Activated naive CD4-positive, alpha-beta T cell treated with anti-CD3 and anti-CD28 coated beads for 36 hours (primary cell): ENCODE results near the gene CAMTA1. TPM values are rescaled to one million over a fixed set of nuclear protein-coding genes. Genes with fewer than 3 reads are reported as not detected.
"Not testable (repeated sequence)": the region's sequence is repeated elsewhere in the genome, so short reads cannot be mapped to it uniquely, and the experiment has no call there.

Experiments used
- CTCF ChIA-PET: fragments of 350-600 bp; sonication (Branson Sonifier 250); formaldehyde crosslinking; loops from one replicate; lab custom pipeline; 2021; ENCODE audit warnings: antibody characterized with exemption; lab: Charles Lee
- DNase-seq: peaks from one replicate; pipeline ENCODE4 v3.0.0-alpha.2; 2020
- H3K27ac Mint-ChIP-seq: one replicate; pipeline ENCODE4 v1.8.0; 2021; ENCODE audit warnings: mild to moderate bottlenecking, mixed read lengths
- H3K27me3 Mint-ChIP-seq: one replicate; pipeline ENCODE4 v1.8.0; 2021; ENCODE audit warnings: low read depth, mixed read lengths
- H3K36me3 Mint-ChIP-seq: one replicate; pipeline ENCODE4 v1.8.0; 2021; ENCODE audit warnings: low read depth, mixed read lengths
- H3K4me1 Mint-ChIP-seq: one replicate; pipeline ENCODE4 v1.8.0; 2021; ENCODE audit warnings: low read depth, mixed read lengths
- H3K4me3 Mint-ChIP-seq: one replicate; pipeline ENCODE4 v1.8.0; 2021; ENCODE audit warnings: mild to moderate bottlenecking, moderate library complexity, mixed read lengths
- H3K9me3 Mint-ChIP-seq: one replicate; pipeline ENCODE4 v1.8.0; 2021; ENCODE audit warnings: mixed read lengths
- intact Hi-C: fragments of 100-400 bp; cut with micrococcal nuclease; formaldehyde crosslinking; loops from one replicate; pipeline ENCODE4 v1.15.1; 2023
- total RNA-seq, 2 experiments: library from RNA; stranded (reverse); gene quantifications; one replicate each; pipeline ENCODE4 v1.2.3, GENCODE V29; 2021

CAMTA1 gene
- total RNA-seq, 2 experiments from 2014 or later, result 61.5 to 70.9 TPM

- CTCF ChIA-PET, result no interaction called here
- intact Hi-C loops, result no loop called here
- H3K27ac Mint-ChIP-seq, result no peak overlapping the region
Measured at GRCh38 chr1:6822530-6823359, 37.5 kb downstream of the CAMTA1 start.

GRCh38 chr1:6823793-6824192 is 38.5 kb downstream of the CAMTA1 start:
- intact Hi-C loops, result no loop called here
- no peaks in the 10 kb centered on the region for H3K27me3 Mint-ChIP-seq
- H3K36me3 Mint-ChIP-seq, result peaks cover 8% of the 10 kb centered on the region
- no peak overlapping the region for H3K4me3 Mint-ChIP-seq
- H3K4me1 Mint-ChIP-seq, result peaks cover 25% of the 10 kb centered on the region
- H3K27ac Mint-ChIP-seq, result no peak overlapping the region
- DNase-seq, result no peak
- CTCF ChIA-PET, result no interaction called here
- no peaks in the 10 kb centered on the region for H3K9me3 Mint-ChIP-seq

More at GRCh38 chr1:6822530-6823359, 37.5 kb downstream of the CAMTA1 start:
- H3K36me3 Mint-ChIP-seq, result peaks cover 8% of the 10 kb centered on the region
- peaks cover 27% of the 10 kb centered on the region for H3K4me1 Mint-ChIP-seq
- no peaks in the 10 kb centered on the region for H3K27me3 Mint-ChIP-seq
- H3K4me3 Mint-ChIP-seq, result no peak overlapping the region
- no peak for DNase-seq
- H3K9me3 Mint-ChIP-seq, result no peaks in the 10 kb centered on the region

- Mint-ChIP-seq H3K4me3 (no peak overlapping the region), H3K9me3 (no peaks in the 10 kb centered on the region), H3K27ac (no peak overlapping the region), H3K27me3 (no peaks in the 10 kb centered on the region), H3K36me3 (peaks cover 11% of the 10 kb centered on the region), H3K4me1 (peaks cover 19% of the 10 kb centered on the region)
- DNase-seq, result no peak
- intact Hi-C loops, result no loop called here
- CTCF ChIA-PET, result interaction anchor here (0.9 kb wide), 1 partner anchor 24 kb away, joined by 3 read pairs; no protein-coding TSS in a partner anchor
Measured at GRCh38 chr1:6824665-6825368, 39.6 kb downstream of the CAMTA1 start.

- no peak overlapping the region for H3K27ac Mint-ChIP-seq
- no peak overlapping the region for H3K4me3 Mint-ChIP-seq
- DNase-seq, result no peak
- H3K36me3 Mint-ChIP-seq, result peaks cover 11% of the 10 kb centered on the region
- H3K27me3 Mint-ChIP-seq, result no peaks in the 10 kb centered on the region
- CTCF ChIA-PET, result no interaction called here
- no peaks in the 10 kb centered on the region for H3K9me3 Mint-ChIP-seq
- intact Hi-C loops, result no loop called here
- H3K4me1 Mint-ChIP-seq, result peaks cover 10% of the 10 kb centered on the region
Measured at GRCh38 chr1:6825828-6826227, 40.6 kb downstream of the CAMTA1 start.

- H3K27me3 Mint-ChIP-seq, result no peaks in the 10 kb centered on the region
- H3K36me3 Mint-ChIP-seq, result peaks cover 11% of the 10 kb centered on the region
- no peaks in the 10 kb centered on the region for H3K9me3 Mint-ChIP-seq
- CTCF ChIA-PET, result interaction anchor here (0.6 kb wide), 2 partner anchors 29 to 838 kb away, joined by 3 read pairs; no protein-coding TSS in a partner anchor
- H3K27ac Mint-ChIP-seq, result no peak overlapping the region
- H3K4me1 Mint-ChIP-seq, result peaks cover 9% of the 10 kb centered on the region
- intact Hi-C loops, result no loop called here
- DNase-seq, result no peak
- H3K4me3 Mint-ChIP-seq, result no peak overlapping the region
Measured at GRCh38 chr1:6827079-6827478, 41.8 kb downstream of the CAMTA1 start.

- Mint-ChIP-seq H3K4me3 (no peak overlapping the region), H3K4me1 (peaks cover 8% of the 10 kb centered on the region), H3K36me3 (peaks cover 13% of the 10 kb centered on the region), H3K27ac (no peak overlapping the region), H3K27me3 (no peaks in the 10 kb centered on the region), H3K9me3 (no peaks in the 10 kb centered on the region)
- DNase-seq, result no peak
- CTCF ChIA-PET, result interaction anchor here (0.6 kb wide), 1 partner anchor 29 kb away, joined by 3 read pairs; no protein-coding TSS in a partner anchor
- intact Hi-C loops, result no loop called here
Measured at GRCh38 chr1:6827630-6828165, 42.4 kb downstream of the CAMTA1 start.

- Mint-ChIP-seq H3K4me3 (no peak overlapping the region), H3K4me1 (peaks cover 3% of the 10 kb centered on the region), H3K9me3 (no peaks in the 10 kb centered on the region), H3K27me3 (no peaks in the 10 kb centered on the region), H3K27ac (no peak overlapping the region), H3K36me3 (peaks cover 16% of the 10 kb centered on the region)
- CTCF ChIA-PET, result no interaction called here
- intact Hi-C loops, result no loop called here
- no peak for DNase-seq
Measured at GRCh38 chr1:6831366-6831765, 46.1 kb downstream of the CAMTA1 start.

GRCh38 chr1:6832006-6832405 is 46.8 kb downstream of the CAMTA1 start:
- CTCF ChIA-PET, intact Hi-C loops, DNase-seq, H3K4me1 Mint-ChIP-seq, H3K27me3 Mint-ChIP-seq, H3K4me3 Mint-ChIP-seq, H3K27ac Mint-ChIP-seq, H3K9me3 Mint-ChIP-seq: not testable (repeated sequence)
- peaks cover 18% of the 10 kb centered on the region for H3K36me3 Mint-ChIP-seq

- CTCF ChIA-PET, result no interaction called here
- intact Hi-C loops, result no loop called here
- Mint-ChIP-seq H3K36me3 (peaks cover 15% of the 10 kb centered on the region), H3K27me3 (no peaks in the 10 kb centered on the region), H3K9me3 (no peaks in the 10 kb centered on the region), H3K4me1 (peaks cover 3% of the 10 kb centered on the region), H3K27ac (no peak overlapping the region), H3K4me3 (no peak overlapping the region)
- no peak for DNase-seq
Measured at GRCh38 chr1:6832531-6833188, 47.4 kb downstream of the CAMTA1 start.

GRCh38 chr1:6833804-6834203 is 48.5 kb downstream of the CAMTA1 start:
- H3K4me3 Mint-ChIP-seq, result no peak overlapping the region
- H3K9me3 Mint-ChIP-seq, result no peaks in the 10 kb centered on the region
- intact Hi-C loops, result no loop called here
- no peak for DNase-seq
- H3K27me3 Mint-ChIP-seq, result no peaks in the 10 kb centered on the region
- H3K36me3 Mint-ChIP-seq, result peaks cover 15% of the 10 kb centered on the region
- H3K4me1 Mint-ChIP-seq, result peaks cover 3% of the 10 kb centered on the region
- CTCF ChIA-PET, result interaction anchor here (0.6 to 1.0 kb wide), 2 partner anchors 108 to 114 kb away, joined by 3 to 6 read pairs; no protein-coding TSS in a partner anchor
- no peak overlapping the region for H3K27ac Mint-ChIP-seq

GRCh38 chr1:6834366-6834765 is 49.1 kb downstream of the CAMTA1 start:
- Mint-ChIP-seq H3K27me3 (no peaks in the 10 kb centered on the region), H3K36me3 (peaks cover 15% of the 10 kb centered on the region), H3K4me1 (peaks cover 3% of the 10 kb centered on the region), H3K27ac (no peak overlapping the region), H3K9me3 (no peaks in the 10 kb centered on the region), H3K4me3 (no peak overlapping the region)
- intact Hi-C loops, result no loop called here
- CTCF ChIA-PET, result interaction anchor here (1.0 kb wide), 1 partner anchor 108 kb away, joined by 3 read pairs; no protein-coding TSS in a partner anchor
- no peak for DNase-seq

- no peaks in the 10 kb centered on the region for H3K9me3 Mint-ChIP-seq
- peaks cover 3% of the 10 kb centered on the region for H3K4me1 Mint-ChIP-seq
- H3K27ac Mint-ChIP-seq, result no peak overlapping the region
- no peaks in the 10 kb centered on the region for H3K27me3 Mint-ChIP-seq
- DNase-seq, result no peak
- CTCF ChIA-PET, result no interaction called here
- H3K36me3 Mint-ChIP-seq, result peaks cover 17% of the 10 kb centered on the region
- intact Hi-C loops, result no loop called here
- H3K4me3 Mint-ChIP-seq, result no peak overlapping the region
Measured at GRCh38 chr1:6835139-6835538, 49.9 kb downstream of the CAMTA1 start.
